Measurements from ENCODE around the gene TGM5.

Gene TGM5

DNA sequence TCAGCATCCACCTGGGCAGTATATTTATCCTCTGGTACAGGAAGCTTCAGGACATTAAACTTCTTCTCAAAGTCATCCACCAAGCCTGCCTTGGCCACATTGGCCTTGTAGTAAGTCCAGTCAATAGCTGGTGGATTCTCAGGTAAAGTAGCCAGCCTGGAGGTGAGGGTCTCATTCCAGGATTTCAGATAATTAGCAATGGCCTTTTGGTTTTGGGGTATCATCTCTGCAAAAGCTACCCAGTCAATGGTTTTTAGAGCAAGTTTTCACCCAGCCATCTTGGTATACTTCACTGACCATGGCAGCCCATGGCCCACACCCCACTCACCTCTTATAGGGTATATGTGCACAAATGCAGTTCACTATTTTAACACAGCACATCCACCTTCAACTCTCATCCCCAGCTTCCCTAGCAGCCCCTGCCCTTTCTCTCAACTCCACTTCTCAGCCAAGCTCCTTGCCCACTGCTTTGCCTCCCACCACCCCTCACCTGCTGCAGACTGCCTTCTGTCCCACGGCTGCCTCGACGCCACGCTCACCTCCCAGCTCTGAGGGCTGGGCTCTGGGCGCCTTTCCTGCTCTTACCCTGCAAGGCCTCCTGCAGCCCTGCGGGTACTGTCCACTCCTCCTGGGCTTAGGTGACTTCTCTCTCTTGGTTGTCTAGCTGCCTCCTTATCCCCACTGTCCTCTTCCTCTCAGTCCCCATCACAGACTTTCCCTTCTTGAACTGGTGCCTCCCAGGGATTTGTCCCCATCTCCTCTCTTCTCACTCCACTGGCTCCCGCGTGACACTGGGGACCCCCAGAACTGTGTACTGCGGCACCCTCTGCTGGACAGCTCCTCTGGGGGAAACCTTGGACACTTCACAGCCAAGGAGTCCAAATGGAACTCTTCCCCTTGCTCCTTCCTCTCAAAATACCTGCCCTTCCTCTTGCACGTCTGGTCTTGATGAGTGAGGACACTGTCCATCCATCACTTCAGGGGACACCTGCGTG is 1.7 kb upstream of the TGM5 start:
- DNase-seq (ENCODE audit: insufficient read length, low spot score) (no peak), FAIRE-seq (no peak)
- TF ChIP-seq, protein P1, sequence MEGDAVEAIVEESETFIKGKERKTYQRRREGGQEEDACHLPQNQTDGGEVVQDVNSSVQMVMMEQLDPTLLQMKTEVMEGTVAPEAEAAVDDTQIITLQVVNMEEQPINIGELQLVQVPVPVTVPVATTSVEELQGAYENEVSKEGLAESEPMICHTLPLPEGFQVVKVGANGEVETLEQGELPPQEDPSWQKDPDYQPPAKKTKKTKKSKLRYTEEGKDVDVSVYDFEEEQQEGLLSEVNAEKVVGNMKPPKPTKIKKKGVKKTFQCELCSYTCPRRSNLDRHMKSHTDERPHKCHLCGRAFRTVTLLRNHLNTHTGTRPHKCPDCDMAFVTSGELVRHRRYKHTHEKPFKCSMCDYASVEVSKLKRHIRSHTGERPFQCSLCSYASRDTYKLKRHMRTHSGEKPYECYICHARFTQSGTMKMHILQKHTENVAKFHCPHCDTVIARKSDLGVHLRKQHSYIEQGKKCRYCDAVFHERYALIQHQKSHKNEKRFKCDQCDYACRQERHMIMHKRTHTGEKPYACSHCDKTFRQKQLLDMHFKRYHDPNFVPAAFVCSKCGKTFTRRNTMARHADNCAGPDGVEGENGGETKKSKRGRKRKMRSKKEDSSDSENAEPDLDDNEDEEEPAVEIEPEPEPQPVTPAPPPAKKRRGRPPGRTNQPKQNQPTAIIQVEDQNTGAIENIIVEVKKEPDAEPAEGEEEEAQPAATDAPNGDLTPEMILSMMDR (IDR thresholded peaks at IDR 0.05; ENCODE audit: insufficient read depth, missing control alignments): no peak

DNA sequence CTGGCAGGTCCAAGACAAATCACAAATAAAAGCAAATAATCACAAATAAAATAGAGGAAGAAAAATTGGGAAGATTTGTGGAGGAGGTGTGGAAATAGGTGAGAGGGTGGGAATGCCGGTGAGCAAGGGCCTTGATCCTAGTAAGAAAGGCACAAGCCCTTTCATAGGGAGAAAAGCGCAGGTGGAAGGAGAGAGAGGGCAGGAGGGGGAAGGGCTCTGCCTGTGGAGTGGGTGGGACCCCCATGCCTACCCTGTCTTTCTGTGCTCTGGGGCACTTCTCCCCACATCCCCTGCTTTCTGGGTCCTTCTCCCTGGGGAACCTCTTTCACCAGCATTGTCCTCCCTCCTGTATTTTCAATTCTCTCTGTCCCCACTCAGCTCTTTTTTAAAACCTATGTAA is 711 bp upstream of the TGM5 start:
- DNase-seq (ENCODE audit: insufficient read length, low spot score) (no peak), FAIRE-seq (no peak)
- TF ChIP-seq, protein P1 (IDR thresholded peaks at IDR 0.05; ENCODE audit: insufficient read depth, missing control alignments): no peak

DNA sequence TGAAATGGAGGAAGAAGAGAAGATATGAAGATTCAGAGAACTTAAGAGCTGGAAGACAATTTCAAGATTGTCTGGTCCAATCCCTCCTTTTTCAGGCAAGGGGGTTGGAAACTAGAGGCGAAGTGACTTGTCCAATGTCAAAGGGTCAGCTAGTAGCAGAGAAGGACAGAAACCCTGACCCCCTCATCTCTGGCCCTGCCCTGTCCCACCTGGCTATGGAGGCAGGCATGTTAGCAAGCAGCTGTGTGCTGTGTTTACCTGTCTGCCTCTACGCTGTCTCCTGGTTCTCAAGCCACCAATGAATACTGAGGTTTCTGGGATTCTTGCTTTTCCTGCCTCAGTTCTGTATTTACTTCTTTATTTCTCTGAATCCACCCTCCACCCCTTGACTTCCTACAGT is 342 bp downstream of the TGM5 start:
- DNase-seq (ENCODE audit: insufficient read length, low spot score) (no peak), FAIRE-seq (no peak)
- TF ChIP-seq, protein P1 (IDR thresholded peaks at IDR 0.05; ENCODE audit: insufficient read depth, missing control alignments): no peak

DNA sequence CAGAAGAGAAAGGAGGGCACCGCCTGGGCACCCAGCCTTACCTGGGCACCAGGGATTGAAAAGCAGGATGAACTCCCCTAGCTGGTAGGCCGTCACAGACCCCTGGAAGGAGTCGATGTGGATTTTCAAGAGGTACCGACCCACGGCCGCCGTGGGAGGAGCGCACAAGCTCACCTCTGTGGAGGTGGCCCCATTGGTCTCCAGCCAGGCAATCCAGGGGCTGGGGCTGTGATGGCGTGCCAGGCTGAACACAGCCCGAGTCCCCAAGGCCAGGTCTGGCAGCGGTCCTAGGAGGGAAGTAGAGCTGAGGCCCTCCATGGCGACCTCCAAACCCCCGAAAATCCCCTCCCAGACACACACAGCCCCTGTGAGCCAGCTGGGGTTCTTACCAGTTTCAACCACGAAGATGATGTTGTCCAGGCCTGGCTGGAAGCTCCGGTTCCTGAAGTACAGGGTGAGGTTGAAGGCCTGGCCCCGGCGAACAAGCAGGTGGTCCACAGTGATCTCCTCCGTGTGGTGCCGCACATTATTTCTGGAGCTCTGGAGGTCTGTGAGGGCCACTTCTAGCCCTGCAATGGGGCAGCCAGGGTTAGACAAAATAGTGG is 6.6 kb downstream of the TGM5 start:
- FAIRE-seq (no peak), DNase-seq (ENCODE audit: insufficient read length, low spot score) (no peak)
- TF ChIP-seq, protein P1 (IDR thresholded peaks at IDR 0.05; ENCODE audit: insufficient read depth, missing control alignments): no peak

DNA sequence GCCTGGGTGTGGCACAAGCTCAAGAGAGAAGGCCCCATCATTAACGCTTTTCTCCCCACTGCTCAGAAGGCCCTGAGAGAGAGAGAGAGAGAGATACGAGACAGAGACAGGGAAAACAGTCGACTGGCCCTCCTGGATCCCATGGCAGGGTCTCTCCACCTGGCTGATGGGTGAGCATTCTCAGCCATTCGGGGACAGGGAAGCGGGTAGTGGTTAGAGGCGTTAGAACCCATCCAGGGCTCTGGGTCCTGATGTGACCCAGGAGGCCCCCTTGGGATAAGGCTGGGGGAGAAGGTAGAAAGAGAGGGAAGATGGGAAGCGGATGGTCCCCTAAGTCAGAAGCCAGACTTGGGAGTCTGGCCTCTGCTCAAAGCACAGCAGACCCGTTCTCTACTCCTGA is 7.9 kb downstream of the TGM5 start:
- FAIRE-seq: no peak
- TF ChIP-seq, protein P1 (IDR thresholded peaks at IDR 0.05; ENCODE audit: insufficient read depth, missing control alignments): no peak
- no peak for DNase-seq (ENCODE audit: insufficient read length, low spot score)

DNA sequence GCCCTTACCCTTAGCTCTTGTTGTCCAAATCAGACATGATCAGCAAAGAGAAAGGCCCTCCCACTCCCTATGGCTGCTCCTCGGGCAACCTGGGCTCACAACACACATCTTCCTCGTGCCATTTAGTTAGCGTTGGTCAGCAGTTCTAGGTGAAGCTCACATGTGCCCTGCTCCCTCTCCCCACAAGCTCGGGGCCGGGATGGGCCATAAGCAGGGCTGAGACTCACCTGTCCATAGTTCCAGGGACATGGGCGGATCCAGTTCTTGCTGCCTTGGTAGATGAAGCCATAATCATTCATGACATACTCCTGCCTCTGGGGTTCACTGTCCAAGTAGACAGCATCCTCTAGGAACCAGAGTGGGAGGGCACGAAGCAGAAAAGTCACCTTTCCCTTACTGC is 10.4 kb downstream of the TGM5 start:
- TF ChIP-seq, protein P1 (IDR thresholded peaks at IDR 0.05; ENCODE audit: insufficient read depth, missing control alignments): no peak
- FAIRE-seq (no peak), DNase-seq (ENCODE audit: insufficient read length, low spot score) (no peak)

DNA sequence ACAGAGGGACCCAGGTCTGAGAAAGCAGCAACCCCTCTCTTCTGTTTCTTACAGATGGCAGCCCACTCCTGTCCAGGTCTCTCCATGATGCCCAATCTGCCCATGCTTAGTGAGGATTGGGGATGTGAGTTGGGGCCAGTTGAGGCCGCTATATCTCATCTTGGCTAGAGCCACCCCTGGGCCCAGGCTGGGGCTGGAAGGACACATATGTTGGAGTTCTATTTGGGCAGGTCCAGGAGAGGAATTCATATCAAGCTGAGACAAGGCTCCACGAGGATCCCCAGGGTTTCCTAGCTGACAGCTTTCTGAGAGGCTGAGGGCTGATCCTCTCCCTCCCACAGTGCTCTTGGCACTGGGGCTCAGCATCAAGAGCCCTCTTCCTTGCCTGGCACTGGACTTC is 11.4 kb downstream of the TGM5 start:
- FAIRE-seq (no peak), DNase-seq (ENCODE audit: insufficient read length, low spot score) (no peak)
- TF ChIP-seq, protein P1 (IDR thresholded peaks at IDR 0.05; ENCODE audit: insufficient read depth, missing control alignments): no peak
